ENCODE measurements around the gene HAVCR1.

DNA sequence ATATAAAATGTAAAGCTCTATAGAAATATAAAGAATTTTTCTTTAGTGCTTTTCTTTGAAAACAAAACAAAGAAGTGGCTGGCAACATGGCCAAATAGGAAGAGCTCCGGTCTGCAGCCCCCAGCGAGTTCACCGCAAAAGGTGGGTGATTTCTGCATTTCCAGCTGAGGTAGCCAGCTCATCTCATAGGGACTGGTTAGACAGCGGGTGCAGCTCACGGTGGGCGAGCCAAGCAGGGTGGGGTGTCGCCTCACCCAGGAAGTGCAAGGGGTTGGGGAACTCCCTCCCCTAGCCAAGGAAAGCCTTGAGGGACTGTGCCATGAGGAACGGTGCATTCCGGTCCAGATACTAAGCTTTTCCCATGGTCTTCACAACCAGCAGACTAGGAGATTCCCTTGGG, 74.9 kb downstream of the HAVCR1 start:
- TF ChIP-seq, protein P1, sequence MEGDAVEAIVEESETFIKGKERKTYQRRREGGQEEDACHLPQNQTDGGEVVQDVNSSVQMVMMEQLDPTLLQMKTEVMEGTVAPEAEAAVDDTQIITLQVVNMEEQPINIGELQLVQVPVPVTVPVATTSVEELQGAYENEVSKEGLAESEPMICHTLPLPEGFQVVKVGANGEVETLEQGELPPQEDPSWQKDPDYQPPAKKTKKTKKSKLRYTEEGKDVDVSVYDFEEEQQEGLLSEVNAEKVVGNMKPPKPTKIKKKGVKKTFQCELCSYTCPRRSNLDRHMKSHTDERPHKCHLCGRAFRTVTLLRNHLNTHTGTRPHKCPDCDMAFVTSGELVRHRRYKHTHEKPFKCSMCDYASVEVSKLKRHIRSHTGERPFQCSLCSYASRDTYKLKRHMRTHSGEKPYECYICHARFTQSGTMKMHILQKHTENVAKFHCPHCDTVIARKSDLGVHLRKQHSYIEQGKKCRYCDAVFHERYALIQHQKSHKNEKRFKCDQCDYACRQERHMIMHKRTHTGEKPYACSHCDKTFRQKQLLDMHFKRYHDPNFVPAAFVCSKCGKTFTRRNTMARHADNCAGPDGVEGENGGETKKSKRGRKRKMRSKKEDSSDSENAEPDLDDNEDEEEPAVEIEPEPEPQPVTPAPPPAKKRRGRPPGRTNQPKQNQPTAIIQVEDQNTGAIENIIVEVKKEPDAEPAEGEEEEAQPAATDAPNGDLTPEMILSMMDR (conservative IDR thresholded peaks at IDR 0.05) = no peak
- TF ChIP-seq ZFX (IDR thresholded peaks at IDR 0.05) = no peak

Data from C4-2B (cell line).